GM12878 (cell line): ENCODE results near the gene GTPBP4. TPM values are rescaled to one million over a fixed set of nuclear protein-coding genes. Genes with fewer than 3 reads are reported as not detected.

ENCODE experiments used
- ATAC-seq: fragments of 200-7000 bp; cut with Tn5 transposase; 3 replicates; pipeline ENCODE4 v1.9.1; 2020; ENCODE audit warnings: mild to moderate bottlenecking, moderate library complexity
- BruUV-seq: library from RNA; stranded (reverse); fragments of 400-500 nt; replicated peaks from 2 replicates; lab custom pipeline; 2021; lab: Mats Ljungman, UMichigan
- CTCF ChIA-PET: fragments of 300-600 bp; sonication (Branson Sonifier 250); formaldehyde crosslinking; extraction: SDS; loops from one replicate; lab custom pipeline; 2021; ENCODE audit warnings: inconsistent platforms; lab: Yijun Ruan, JAX
- POLR2A ChIA-PET: fragments of 350-600 bp; formaldehyde crosslinking; extraction: SDS; loops from one replicate; lab custom pipeline; 2021; ENCODE audit warnings: inconsistent platforms; lab: Charles Lee
- RAD21 ChIA-PET: fragments of 300-600 bp; sonication (Branson Sonifier 250); formaldehyde crosslinking; loops from one replicate; lab custom pipeline; 2023; ENCODE audit warnings: antibody characterized with exemption; ENCODE audit not compliant: unreplicated experiment; lab: Charles Lee
- SMC1A ChIA-PET: fragments of 300-600 bp; sonication (Branson Sonifier 250); formaldehyde crosslinking; loops from one replicate; lab custom pipeline; 2023; ENCODE audit not compliant: unreplicated experiment, uncharacterized antibody; lab: Charles Lee
- DNase-seq: peaks from one replicate; pipeline ENCODE4 v3.0.0-alpha.2; 2011; ENCODE audit warnings: low read depth, low spot score
- FAIRE-seq: peaks from 3 replicates; lab custom pipeline; 2011; peaks lifted over from hg19 to GRCh38; lab: Jason Lieb, UNC
- H2AFZ ChIP-seq: 2 replicates; pipeline ENCODE4 v1.6.0; 2011; ENCODE audit warnings: low read depth, low read length, control low read depth; ENCODE audit not compliant: control insufficient read depth
- H3K27ac ChIP-seq: 2 replicates; pipeline ENCODE4 v1.5.1; 2011; ENCODE audit warnings: control low read depth; ENCODE audit not compliant: control insufficient read depth, insufficient read depth
- H3K27me3 ChIP-seq, 2 experiments: replicated peaks in 1 of 2; 2 replicates each; pipeline versions ENCODE4 v1.6.0 to v1.6.1; 2011; ENCODE audit warnings: low read length in 1 of 2; ENCODE audit not compliant: control insufficient read depth in 2 of 2, insufficient read depth in 2 of 2
- H3K36me3 ChIP-seq, 2 experiments: 2 replicates each; pipeline ENCODE4 v1.5.1; 2011; ENCODE audit warnings: low read length in 1 of 2; ENCODE audit not compliant: control insufficient read depth in 2 of 2, insufficient read depth in 2 of 2
- H3K4me1 ChIP-seq: 2 replicates; pipeline ENCODE4 v1.6.1; 2011; ENCODE audit warnings: mild to moderate bottlenecking, low read length, moderate library complexity, mixed read lengths; ENCODE audit not compliant: control insufficient read depth, insufficient read depth
- H3K4me2 ChIP-seq: 2 replicates; pipeline ENCODE4 v1.6.0; 2011; ENCODE audit warnings: control low read depth; ENCODE audit not compliant: control insufficient read depth, insufficient read depth
- H3K4me3 ChIP-seq: fragments of 200-600 bp; sonication (generic); 2 replicates; pipeline ENCODE4 v1.5.1; 2016
- H3K79me2 ChIP-seq: 2 replicates; pipeline ENCODE4 v1.6.0; 2011; ENCODE audit warnings: low read length; ENCODE audit not compliant: control insufficient read depth, insufficient read depth
- H3K9ac ChIP-seq: 2 replicates; pipeline ENCODE4 v1.8.0; 2011; ENCODE audit warnings: low read length, control low read depth, mixed read lengths; ENCODE audit not compliant: control insufficient read depth, insufficient read depth
- H3K9me3 ChIP-seq: replicated peaks from 3 replicates; pipeline ENCODE4 v1.5.1; 2011; ENCODE audit warnings: mild to moderate bottlenecking, low read length; ENCODE audit not compliant: control insufficient read depth, insufficient read depth
- H4K20me1 ChIP-seq: 2 replicates; pipeline ENCODE4 v1.6.0; 2011; ENCODE audit not compliant: control insufficient read depth, insufficient read depth
- FOS ChIP-seq: IDR thresholded peaks from 3 replicates; pipeline ENCODE4 v1.6.1; 2011; ENCODE audit warnings: borderline replicate concordance; ENCODE audit not compliant: insufficient read length; ENCODE audit errors: extremely low read depth
- RB1 ChIP-seq: fragments of 450-650 bp; formaldehyde crosslinking; IDR thresholded peaks from 2 replicates; pipeline ENCODE4 v1.6.1; 2017; ENCODE audit warnings: mild to moderate bottlenecking, borderline replicate concordance
- RBBP5 ChIP-seq: fragments of 200-600 bp; sonication (generic); conservative IDR thresholded peaks from 2 replicates; pipeline ENCODE4 v1.6.1; 2016
- SPI1 ChIP-seq: IDR thresholded peaks from 2 replicates; pipeline ENCODE4 v1.6.1; 2011; ENCODE audit warnings: low read depth, mild to moderate bottlenecking, low read length, moderate library complexity, borderline replicate concordance; ENCODE audit not compliant: insufficient read depth
- WGBS: methylation state at CpG from one replicate; pipeline ENCODE4 v1.1.6; 2016; ENCODE audit warnings: low lambda C conversion rate; ENCODE audit not compliant: insufficient replicate concordance, insufficient coverage; ENCODE audit errors: missing lambda C conversion rate; 5-methylcytosine and 5-hydroxymethylcytosine counted together
- in situ Hi-C: fragments of 300-500 bp; cut with MboI; formaldehyde crosslinking; loops from 9 replicates; pipeline ENCODE4 v1.14.3; 2018; ENCODE audit warnings: mixed read lengths
- intact Hi-C: fragments of 100-400 bp; cut with micrococcal nuclease; formaldehyde crosslinking; loops from one replicate; pipeline ENCODE4 v1.14.2; 2022; ENCODE audit not compliant: unreplicated experiment
- polyA plus RNA-seq, 11 experiments: library from polyadenylated mRNA; depleted of rRNA in 4 of 11; unstranded in 6 of 11; stranded (reverse) in 5 of 11; fragments of >200 nt; fragmentation: Nextera tagmentation in 4 of 11; fragmentation: Illumina TruSeq in 1 of 11; extraction: Ambion mirVana in 4 of 11; extraction: Trizol in 1 of 11; gene quantifications; 1 replicate in 1 of 11; 2 replicates in 10 of 11; pipeline versions ENCODE4 v1.2.1 to v1.2.3, GENCODE V29; 2011 to 2016; ENCODE audit warnings: inconsistent platforms in 2 of 11, missing spikeins in 2 of 11, low read depth in 1 of 11
- total RNA-seq, 4 experiments: library from RNA; depleted of rRNA in 3 of 4; stranded (reverse); fragments of >200 nt in 3 of 4; fragmentation: Illumina TruSeq in 1 of 4; extraction: Trizol in 1 of 4; gene quantifications; 2 replicates each; pipeline versions ENCODE4 v1.2.1 to v1.2.3, GENCODE V29; 2013 to 2021
- TF ChIP-seq, protein P1 (sequence below): fragments of 450-650 bp; IDR thresholded peaks from 2 replicates; pipeline ENCODE4 v1.6.1; 2017; ENCODE audit warnings: borderline replicate concordance
- TF ChIP-seq, protein P2 (sequence below): fragments of 450-650 bp; conservative IDR thresholded peaks from 2 replicates; pipeline ENCODE4 v1.6.1; 2017; ENCODE audit warnings: mild to moderate bottlenecking, moderate library complexity

The GTPBP4 gene
- total and polyA plus RNA-seq, 10 of the 15 experiments (the other 5 are each of a cell fraction or from before 2014, with no cell fraction given) = 58.5 to 118 (median 71.4) TPM

DNA sequence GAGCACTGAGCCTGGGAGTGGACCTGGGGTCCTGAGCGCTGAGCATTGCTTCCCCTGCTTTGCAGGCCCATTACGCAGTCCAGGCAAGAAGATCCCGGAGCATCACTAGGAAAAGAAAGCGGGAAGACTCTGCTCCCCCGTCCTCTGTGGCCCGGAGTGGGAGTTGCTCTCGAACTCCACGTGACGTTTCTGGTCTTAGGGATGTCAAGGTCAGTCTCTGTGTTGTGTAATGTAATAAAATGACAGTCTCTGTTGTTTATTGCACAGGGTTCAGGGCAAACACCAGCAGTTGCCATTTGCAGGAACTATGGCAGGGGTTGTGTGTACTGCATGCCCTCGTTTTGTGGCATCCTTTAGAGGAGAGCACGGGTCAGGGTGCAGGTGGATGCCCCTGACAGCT, 27.5 kb downstream of the GTPBP4 start:
- no peak for FAIRE-seq

More for the DNA sequence above, 27.5 kb downstream of the GTPBP4 start:
- Histone ChIP-seq H3K27ac (no peak overlapping the region), H4K20me1 (no peaks in the 10 kb centered on the region), H3K9me3 (no peaks in the 10 kb centered on the region), H3K79me2 (no peaks in the 10 kb centered on the region), H3K9ac (no peak overlapping the region), H3K4me1 (no peaks in the 10 kb centered on the region), H3K36me3 (peaks cover 27 to 33% of the 10 kb centered on the region in 2 experiments; a peak in 3 of 4 replicates), H3K4me2 (no peak overlapping the region), H2AFZ (no peak overlapping the region), H3K27me3 (no peaks in the 10 kb centered on the region), H3K4me3 (no peak overlapping the region)
- in situ Hi-C loops = no loop called here
- ChIA-PET RAD21 (no interaction called here), SMC1A (no interaction called here), CTCF (no interaction called here), POLR2A (no interaction called here)
- no peak for ATAC-seq
- DNase-seq = no peak
- no TSS peak for BruUV-seq
- intact Hi-C loops = no loop called here
- no peak for TF ChIP-seq FOS
- TF ChIP-seq, protein P1, sequence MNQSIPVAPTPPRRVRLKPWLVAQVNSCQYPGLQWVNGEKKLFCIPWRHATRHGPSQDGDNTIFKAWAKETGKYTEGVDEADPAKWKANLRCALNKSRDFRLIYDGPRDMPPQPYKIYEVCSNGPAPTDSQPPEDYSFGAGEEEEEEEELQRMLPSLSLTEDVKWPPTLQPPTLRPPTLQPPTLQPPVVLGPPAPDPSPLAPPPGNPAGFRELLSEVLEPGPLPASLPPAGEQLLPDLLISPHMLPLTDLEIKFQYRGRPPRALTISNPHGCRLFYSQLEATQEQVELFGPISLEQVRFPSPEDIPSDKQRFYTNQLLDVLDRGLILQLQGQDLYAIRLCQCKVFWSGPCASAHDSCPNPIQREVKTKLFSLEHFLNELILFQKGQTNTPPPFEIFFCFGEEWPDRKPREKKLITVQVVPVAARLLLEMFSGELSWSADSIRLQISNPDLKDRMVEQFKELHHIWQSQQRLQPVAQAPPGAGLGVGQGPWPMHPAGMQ = no peak
- TF ChIP-seq RB1 = no peak
- no peak for TF ChIP-seq RBBP5
- TF ChIP-seq SPI1 = no peak
- TF ChIP-seq, protein P2, sequence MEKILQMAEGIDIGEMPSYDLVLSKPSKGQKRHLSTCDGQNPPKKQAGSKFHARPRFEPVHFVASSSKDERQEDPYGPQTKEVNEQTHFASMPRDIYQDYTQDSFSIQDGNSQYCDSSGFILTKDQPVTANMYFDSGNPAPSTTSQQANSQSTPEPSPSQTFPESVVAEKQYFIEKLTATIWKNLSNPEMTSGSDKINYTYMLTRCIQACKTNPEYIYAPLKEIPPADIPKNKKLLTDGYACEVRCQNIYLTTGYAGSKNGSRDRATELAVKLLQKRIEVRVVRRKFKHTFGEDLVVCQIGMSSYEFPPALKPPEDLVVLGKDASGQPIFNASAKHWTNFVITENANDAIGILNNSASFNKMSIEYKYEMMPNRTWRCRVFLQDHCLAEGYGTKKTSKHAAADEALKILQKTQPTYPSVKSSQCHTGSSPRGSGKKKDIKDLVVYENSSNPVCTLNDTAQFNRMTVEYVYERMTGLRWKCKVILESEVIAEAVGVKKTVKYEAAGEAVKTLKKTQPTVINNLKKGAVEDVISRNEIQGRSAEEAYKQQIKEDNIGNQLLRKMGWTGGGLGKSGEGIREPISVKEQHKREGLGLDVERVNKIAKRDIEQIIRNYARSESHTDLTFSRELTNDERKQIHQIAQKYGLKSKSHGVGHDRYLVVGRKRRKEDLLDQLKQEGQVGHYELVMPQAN = no peak
- 97% methylated on average over 10 of the region's 11 CpGs for WGBS
